ENCODE results near the gene USP6.
"Not testable (repeated sequence)": the region's sequence is repeated elsewhere in the genome, so short reads cannot be mapped to it uniquely, and the experiment has no call there.

The USP6 gene

DNA sequence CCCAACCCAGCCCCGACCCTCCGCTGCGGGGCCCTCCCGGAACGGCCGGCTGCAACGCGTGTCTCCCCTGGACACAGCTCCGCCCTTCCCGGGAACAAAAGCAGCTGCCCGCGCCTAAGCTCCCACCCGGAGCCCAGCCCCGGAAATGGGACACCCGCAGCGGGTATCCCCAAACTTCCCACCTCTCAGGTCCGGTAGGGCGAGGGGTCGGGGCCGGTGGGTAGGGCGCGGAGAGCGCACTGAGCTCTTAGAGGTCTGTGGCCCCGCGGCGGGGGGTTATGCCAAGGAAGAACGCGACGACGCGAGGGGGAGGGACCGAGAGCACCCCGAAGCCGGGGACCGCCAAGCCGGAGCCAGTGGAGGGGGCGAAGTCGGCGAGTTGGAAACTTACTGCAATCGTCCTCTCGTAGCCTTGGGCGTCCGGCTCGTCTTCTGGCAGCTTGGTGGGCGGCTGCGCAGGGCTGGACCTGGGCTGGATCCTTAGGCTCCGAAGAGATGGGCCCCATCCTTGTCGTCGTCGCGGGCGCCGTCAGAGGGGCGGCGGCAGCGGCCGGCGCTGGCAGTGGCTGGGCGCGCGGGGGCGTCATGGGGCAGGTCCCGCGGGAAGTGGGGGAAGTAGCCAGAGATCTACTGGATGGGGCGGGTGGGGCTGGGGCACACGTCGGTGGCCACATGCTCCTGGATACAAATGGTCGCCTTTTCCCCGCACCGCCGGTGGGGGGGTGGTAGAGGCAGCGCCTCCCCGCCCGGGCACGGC lies 6.9 kb downstream of the USP6 start:
- DNase-seq = no peak

DNA sequence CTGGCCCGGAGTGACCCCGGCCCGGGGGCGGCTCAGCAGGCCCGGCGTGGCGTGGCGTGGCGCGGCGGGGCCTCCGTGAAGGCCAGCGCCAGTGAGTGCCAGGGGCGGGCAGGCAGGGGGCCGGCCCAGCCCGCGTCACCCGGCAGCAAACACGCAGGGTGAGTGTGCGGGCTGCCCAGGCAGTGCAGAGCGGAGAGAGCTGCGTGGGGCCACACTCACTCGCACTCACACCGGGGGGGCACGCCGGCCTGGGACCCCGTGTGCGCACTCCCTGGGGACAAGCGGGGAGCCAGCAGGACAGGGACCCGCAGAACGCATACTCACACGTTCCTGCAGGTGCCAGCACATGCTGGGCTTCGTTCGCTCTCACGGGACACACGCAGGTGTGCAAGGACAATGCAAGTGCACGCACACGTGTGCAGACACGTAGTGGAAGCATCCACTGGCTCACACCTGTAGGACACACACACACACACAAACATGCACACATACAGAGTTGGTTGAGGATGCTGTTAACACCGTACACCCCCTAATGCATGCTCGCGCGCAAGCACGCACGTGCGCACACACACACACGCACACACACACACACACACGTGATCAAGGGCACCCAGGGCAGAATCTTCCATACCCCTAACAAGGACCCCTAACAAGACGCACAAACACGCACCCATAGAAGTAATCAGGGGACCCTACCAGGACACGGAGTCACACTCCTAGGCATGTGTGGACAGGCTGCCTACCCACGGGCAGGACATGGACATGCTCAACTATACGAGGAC lies 7.7 kb downstream of the USP6 start:
- DNase-seq = no peak

DNA sequence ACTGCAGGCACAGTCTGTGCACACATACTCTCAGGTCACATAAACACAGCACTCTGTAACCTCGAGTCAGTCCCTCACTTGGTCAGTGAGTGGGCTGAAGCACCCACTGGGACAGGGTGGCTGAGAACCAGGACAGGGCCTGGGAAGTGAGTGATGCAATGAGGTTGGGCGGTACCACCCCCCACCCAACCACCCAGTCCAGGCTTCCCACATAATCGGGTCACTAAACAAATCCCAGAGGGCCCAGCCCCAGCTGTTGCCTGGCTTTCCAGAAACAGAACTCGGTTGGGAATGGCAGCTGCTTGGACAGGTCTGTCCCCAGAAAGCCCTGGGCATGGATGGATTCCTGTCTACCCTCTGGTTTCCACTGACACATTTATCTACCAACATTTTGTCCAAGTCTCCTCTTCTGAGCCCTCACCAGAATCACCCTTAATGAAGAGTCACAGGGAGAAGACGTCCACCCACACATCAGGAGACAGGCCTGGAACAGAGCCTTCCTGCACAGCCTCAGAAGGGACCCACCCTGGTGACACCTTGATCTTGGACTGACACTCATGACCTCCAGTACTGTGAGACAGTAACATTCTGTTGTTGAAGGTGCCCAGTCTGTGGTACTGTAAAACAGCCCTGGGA lies 8.4 kb downstream of the USP6 start:
- not testable (repeated sequence) for DNase-seq

DNA sequence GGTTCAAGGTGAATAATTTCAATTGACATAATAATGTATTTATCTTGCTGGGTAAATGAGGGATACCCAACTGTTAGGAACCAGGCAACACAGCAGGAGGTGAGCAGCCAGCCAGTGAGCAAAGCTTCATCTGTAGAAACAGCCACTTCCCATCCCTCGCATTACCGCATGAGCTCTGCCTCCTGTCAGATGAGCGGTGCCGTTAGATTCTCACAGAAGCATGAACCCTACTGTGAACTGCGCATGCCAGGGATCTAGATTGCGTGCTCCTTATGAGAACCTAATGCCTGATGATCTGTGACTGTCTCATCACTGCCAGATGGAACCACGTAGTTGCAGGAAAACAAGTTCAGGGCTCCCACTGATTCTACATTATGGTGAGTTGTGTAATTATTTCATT lies 9.1 kb downstream of the USP6 start:
- not testable (repeated sequence) for DNase-seq

DNA sequence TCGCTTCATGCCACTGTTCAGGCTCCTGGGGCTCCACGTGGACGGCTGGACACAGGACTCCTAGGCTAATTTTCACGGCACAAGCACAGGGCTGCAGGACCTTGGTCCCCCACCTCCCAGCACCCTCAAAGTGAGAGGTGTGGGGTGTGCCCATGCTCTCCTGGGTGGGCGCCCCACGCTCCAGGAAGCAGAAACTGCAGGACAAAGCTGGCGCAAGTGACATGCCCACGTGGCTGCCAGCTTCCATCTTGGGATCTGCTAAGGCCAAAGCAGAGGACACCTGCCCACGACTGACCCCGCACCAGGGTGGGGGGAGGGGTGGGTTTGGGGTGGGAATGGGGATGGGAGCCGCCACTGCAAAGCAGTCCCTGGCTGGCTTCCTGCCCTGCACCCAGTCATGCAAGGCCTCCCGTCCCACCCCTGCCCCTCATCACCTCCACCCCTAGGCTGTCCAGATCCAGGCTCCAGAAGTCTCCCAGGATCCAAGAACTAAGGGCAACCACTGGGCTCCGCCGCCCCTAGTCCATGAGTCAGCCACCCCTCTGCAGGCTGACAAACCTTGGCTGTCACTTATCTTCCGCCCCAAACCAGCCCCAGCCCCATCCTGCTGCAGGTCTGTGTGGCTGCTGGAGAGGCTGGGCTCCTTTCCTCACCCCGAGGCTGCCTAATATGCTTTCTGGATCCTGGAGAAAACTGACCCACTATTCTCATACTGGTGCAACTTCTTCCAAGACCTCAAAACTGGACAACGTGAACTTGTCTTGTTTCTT lies 11.1 kb downstream of the USP6 start:
- DNase-seq = no peak

DNA sequence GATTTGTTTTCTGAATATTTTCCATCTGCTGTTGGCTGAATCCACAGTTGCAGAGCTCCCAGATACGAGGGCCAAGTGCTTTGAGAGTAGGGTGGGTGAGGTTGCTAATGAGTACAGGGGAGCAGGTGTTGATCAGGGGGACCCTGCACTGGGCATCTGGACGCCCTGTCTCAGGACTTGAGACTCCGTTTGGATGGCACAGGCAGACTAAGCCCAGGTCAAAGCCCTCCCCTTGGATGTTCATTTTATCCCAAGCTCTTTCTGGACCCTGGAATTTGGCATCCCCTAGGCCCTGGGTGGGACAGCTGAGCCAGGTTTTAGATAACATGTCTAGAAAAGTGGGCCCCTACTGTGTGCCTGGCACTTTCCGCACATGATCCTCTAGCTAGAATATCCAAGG lies 12.1 kb downstream of the USP6 start:
- no peak for DNase-seq

DNA sequence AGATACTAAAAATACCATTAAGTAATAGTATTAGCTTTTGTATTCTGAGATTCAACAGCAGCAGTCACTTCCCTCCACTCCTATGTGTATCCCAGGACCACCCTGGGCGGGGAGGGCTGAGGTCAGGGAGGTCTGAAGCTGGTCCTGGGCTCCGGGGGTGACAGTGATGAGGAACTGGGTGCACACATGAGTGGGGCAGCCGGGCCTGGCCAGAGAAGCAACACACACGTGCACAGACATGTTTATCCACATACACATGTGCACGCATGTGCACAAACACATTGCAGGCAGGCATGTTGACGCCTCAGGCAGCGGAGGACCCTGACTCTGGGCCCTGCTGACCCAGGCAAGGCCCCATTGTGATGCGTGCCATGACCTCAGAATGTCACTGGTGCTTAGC lies 12.6 kb downstream of the USP6 start:
- DNase-seq = not testable (repeated sequence)

DNA sequence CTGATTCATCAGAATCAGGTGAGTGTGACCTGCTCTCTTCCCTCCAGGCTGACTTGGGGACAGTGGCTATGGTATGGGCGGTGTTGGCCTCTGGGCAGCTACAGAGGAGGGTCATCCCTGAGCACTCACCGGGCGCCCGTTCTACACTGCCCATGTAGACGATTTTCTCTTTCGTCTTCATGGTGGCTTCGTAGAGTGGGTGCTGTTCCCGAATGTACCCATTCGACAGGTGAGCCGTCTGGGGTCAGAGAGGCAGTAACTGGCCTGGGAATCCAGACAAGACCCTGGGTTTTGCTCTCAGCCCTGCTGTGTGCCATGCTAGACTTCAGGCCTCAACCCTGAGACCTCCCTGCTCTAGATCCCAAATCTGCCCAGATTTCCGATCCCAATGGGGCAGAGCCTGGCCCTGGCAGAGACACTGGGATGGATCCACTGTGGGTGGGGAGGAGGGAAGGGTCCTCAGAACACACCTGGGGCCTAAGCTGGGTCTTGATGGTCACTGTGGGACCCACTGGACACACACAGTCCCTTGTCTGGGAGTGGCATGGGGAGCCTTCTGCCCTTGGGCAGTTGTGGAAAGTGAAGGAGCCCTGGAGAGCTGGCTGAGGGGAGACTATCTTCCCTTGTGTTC lies 13.2 kb downstream of the USP6 start:
- DNase-seq = no peak

DNA sequence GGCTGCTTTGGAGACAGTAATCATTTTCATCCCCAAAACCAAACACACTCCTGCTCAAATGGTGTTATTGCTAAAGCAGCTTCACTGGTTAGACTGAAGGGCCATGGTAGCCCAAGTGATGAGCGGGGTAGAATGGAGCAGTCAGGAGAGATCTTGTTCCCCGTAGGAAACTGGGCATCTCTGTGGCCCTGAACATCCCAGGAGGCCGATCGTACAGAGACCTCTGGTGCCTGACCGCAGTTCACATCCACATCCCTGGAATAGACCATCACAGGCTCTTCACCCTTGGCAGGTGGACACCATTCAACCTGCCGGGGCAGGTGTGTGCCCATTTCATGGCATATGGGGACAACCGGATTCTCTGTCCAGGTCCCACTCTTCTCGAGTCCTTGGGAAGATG lies 13.9 kb downstream of the USP6 start:
- DNase-seq = not testable (repeated sequence)

DNA sequence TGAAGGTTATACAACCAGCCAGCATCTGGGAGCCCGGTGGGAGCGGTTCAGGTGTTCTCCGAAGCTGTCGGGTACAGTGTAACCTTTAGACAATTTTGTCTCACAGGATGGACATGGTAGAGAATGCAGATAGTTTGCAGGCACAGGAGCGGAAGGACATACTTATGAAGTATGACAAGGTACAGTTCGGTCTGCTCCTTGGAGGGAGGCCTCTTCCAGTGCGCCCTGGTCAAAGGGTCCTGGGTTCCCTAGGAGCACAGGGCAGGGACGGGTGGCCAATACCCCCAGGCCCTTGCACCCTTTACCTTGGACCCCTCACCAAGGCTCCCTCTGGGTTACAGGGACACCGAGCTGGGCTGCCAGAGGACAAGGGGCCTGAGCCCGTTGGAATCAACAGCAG lies 14.4 kb downstream of the USP6 start:
- DNase-seq = not testable (repeated sequence)

DNA sequence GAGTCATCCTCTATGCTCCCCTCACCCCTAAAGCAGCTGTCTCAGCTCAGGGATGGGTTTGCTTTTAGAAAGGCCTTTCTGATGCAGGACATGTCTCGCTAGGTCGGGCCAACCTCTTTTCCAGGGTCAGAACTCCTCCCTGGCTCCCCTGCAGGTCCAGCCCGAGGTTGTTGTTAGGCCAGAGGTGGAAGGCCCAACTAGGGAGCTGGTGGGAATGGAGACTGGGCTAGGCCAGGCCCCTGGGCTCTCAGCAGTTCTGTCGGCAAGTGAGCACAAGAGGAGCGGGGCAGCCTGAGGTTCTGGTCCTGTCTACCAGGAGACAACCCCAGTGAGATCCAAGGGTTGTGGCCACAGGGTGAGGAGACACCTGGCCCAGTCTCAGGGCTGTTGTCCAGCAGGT lies 14.9 kb downstream of the USP6 start:
- DNase-seq = not testable (repeated sequence)

DNA sequence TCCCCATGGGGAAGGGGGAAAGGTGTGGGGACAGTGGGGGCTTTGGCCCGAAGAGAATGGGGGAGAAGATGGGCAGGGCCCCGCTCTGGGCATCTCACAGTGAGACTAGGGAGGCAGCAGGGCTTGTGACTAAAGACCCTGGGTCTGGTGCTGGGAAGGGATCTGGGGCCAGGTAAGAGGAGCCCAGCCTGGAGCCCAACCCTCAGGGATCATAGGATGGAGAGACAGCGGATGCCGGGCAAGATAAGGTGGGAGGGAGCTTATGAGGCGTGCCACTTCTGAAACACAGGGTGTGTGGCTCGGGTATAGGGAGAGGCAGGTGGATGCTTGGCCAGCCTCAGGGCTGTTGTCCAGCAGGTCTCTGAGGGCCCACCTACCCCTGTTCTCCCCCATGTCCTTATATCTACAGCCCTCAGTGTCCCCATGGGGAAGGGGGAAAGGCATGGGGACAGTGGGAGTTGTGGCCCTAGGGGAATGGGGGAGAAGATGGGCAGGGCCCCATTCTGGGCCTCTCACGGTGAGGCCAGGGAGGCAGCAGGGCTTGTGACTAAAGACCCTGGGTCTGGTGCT lies 15.4 kb downstream of the USP6 start:
- no peak for DNase-seq

DNA sequence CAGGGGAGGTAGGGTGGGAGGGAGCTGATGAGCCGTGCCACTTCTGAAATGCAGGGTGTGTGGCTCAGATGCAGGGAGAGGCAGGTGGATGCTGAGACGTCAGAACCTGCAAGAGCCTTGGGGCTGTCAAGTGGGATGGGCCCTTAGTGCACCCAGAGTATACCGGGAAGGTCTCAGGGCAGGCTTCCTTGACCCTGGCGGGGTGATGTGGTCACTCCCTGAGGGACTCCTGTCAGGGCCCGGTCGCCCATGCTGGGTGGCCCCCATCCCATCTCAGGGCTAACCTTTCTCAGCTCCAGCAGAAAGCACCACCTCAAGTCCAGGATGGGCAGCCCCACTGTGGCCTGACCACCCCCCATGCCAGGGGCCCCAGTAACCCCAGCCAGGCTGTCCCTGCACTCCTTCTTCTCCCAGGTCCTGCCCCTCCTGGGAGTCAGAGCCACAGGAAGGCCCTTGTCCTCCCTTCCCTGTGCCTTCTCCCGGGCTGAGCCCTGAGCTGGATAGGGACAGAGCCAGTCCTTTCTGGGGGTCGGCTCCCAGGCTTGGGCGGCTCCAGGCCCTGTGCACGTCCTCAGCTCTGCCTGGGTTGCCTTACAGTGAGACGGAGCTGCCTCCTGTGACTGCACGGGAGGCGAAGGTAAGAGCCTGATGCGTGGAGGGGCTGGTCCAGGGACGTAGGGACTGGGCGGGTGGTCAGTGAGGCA lies 16.1 kb downstream of the USP6 start:
- DNase-seq = not testable (repeated sequence)

DNA sequence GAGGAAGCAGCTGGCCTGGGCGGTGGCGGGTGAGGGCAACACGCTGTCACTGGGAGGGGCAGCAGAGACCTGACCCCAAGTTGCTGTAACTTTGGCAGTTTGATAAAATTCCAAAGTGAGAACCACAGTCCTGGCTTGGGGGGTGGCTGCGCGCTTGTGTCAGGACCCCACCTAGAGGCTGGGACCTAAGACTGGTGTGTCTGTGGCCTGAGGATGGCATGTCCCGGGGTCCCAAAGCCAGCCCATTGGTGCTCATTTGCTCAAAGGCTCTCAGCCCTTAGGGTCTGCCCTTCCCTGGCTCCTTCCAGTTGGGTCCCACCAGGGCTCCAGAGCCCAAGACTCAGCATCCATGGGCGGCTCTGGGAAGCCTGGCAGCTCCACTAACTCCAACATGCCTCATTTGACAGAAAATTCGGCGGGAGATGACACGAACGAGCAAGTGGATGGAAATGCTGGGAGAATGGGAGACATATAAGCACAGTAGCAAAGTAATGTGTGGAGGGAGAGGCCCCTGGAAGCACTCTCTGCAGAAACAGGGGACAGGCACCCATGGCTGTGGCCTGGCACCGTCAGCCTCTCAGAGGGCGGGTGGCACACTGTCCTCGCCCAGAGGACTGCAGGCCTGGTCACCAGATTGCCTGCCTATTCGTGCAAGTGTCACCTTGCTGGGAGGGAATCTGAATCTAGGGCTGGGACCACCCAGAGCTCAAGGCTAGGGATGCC lies 16.8 kb downstream of the USP6 start:
- not testable (repeated sequence) for DNase-seq

DNA sequence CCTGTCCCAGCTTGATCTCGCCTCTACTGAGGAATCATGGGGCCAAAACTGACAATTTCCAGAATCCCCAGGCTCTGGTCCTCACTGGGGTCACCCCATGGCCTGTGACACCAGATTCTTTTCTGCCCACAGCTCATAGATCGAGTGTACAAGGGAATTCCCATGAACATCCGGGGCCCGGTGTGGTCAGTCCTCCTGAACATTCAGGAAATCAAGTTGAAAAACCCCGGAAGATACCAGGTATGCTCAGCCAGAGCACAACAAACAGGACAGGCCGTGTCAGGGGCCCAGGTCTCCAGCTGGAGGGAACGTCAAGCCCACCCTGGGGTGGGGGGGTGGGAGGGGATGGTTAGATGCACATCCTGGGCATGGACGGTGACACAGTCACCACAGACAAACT lies 17.5 kb downstream of the USP6 start:
- no peak for DNase-seq

DNA sequence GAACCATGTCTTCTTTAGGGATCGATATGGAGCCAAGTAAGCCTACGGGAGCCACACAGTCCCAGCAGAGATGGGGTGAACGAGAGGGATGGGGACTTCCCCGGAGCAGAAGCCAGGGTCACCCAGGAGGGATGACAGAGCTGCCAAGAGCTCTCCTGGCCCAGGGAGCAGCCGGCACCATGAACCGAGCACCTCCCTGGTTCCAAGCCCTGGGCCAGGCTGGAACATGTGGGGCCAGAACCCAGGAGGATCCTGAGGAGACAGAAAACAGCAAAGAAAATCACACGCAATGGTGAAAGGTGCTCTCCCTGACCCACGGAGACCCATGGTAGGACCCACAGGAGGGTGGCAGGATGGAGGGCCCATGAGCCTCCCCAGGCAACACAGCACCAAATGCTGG lies 18.1 kb downstream of the USP6 start:
- DNase-seq = not testable (repeated sequence)

DNA sequence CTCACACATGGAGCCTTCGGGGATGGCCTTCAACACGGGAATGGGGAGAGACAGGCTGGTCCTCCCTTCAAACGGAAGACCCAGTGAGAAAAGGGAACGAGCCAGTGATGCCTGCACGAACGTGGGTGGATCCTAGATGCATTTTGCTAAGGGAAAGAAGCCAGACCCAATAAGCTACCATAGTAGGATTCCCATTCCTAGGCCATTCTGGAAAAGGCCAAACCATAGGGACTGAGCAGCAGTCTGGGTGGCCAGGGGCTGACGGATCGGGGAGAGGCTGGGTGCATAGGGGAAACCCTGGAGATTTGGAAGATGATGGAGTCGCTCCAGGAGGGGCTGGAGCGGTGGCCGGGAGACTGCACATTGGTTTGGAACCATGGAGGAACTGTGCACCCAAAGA lies 18.7 kb downstream of the USP6 start:
- DNase-seq = not testable (repeated sequence)

DNA sequence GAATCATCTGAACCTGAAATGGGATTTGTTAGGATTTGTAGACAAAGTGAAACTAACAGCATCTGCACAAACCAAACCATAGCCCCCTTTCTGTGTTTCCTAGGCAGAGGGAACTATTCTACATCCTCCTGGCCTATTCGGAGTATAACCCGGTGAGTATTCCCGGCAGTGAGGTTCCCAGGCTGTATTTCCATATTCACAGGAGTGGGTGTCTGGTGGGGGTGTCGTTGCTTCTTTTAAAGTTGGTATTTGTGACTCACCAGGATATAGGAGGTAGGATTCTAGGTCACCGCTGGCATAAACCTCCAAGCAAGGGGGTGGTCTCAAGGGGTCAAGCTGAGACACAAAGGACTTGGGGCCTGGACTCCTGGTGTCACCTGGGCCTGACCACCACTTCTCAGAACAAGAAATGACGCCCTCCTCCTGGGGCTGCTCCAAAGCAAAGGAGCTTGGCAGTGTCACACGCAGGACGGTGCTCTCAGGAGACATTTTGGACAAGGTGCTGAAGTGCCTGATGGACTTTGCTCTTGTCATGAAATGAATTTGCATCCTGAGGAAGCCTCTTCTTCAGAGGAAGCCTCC lies 19.4 kb downstream of the USP6 start:
- DNase-seq = not testable (repeated sequence)

DNA sequence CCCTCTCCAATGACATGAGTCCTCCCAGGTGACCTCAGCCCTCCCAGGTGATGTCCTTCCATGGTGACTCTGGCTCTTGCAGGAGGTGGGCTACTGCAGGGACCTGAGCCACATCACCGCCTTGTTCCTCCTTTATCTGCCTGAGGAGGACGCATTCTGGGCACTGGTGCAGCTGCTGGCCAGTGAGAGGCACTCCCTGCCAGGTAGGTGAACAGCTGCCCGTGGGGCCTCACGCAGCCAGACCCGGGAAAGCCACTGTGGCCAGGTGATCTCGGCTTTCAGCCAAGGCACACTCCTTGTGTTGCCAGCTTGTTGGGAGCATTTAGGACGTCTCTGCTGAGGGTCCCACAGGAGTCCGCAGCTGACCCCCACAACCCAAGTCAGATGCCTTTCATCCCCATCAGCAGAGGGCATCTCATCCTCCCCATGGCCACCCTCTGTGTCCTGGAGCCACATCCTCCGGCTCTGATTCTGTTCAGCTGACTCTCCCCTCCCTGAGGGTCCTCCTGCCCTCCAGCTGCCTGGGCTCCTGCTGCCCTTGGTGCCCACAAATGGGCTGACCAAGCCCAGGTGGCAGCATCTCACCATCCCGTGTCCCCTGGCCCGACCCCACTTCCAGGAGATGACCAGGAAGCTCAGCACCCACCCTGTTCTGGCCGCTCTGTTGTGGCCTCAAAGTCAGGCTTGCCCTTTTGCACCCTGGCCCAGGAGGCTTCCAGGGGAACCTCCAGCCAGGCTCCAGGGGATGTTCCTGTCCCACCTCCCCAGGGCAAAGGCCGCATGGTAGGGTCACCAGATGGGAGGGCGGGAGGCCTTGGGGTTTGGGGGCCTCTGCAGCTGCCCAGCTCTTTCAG lies 20.1 kb downstream of the USP6 start:
- DNase-seq = no peak

Data from MV-4-11 (cell line).